ENCODE results near the gene COG3. TPM values are rescaled to one million over a fixed set of nuclear protein-coding genes. Genes with fewer than 3 reads are reported as not detected.

COG3 gene
- total and polyA plus RNA-seq, 2 of the 13 experiments (the other 11 are each of a cell fraction or from before 2014, with no cell fraction given), result 37.8 to 47.5 TPM

DNA sequence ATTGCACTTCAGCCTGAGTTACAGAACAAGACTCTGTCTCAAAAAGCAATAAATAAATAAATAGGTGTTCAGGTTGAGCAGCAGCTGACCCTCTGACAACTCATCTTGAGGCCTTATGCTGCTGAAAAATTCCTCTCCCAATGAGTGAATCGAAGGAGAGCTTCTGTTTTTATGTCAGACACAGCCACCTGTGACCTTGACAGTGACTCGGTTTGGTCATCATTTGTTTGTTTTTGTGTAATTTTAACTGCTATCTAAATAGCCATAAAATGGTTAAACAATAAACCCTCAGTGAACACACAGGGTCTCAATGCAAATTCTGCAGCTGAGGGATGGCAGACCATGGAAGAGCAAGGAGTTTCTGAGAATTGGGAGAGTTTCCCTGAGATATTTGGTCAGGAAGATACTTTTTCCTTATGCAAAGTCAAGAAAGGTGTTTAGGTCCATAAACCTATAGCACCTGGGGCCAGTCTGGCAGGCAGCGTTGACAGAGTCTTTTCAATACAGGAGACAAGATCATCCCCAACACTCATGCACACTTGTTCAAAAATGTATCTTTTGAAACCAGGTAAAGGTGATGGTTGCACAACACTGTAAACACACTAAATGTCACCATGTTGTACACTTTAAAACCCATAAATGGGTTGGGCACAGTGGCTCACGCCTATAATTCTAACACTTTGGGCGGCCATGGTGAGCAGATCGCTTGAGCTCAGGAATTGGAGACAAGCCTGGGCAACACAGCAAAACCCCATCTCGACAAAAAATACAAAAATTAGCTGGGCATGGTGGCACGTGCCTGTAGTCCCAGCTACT lies 30.0 kb upstream of the COG3 start (continued):
- TF ChIP-seq ZNF605 (CRISPR knock-in tag; IDR thresholded peaks at IDR 0.05) (peak; percentile 68; the same call in 1 of the 2 replicates), ELK4 (CRISPR knock-in tag; IDR thresholded peaks at IDR 0.05; ENCODE audit: borderline replicate concordance) (no peak), ZBTB20 (CRISPR knock-in tag; IDR thresholded peaks at IDR 0.05; ENCODE audit: borderline replicate concordance, low read depth) (no peak), ZNF331 (CRISPR knock-in tag; IDR thresholded peaks at IDR 0.05) (no peak; the same call in 1 of the 2 replicates), ZSCAN29 (CRISPR knock-in tag; conservative IDR thresholded peaks at IDR 0.05) (0 out of 2 replicates have a peak, but pooled peaks have one; percentile 74), CHD2 (IDR thresholded peaks at IDR 0.05; ENCODE audit: low read depth, low read length) (no peak), NR3C1 (CRISPR knock-in tag; IDR thresholded peaks at IDR 0.05) (no peak), JUN (CRISPR knock-in tag; IDR thresholded peaks at IDR 0.05) (no peak), MED1 (CRISPR knock-in tag; IDR thresholded peaks at IDR 0.05) (peak; percentile 55; the same call in 1 of the 2 replicates), ZNF333 (CRISPR knock-in tag; IDR thresholded peaks at IDR 0.05; ENCODE audit: borderline replicate concordance) (no peak), SRSF4 (IDR thresholded peaks at IDR 0.05; ENCODE audit: low read depth, low read length, poor library complexity, severe bottlenecking) (no peak), ZNF510 (CRISPR knock-in tag; IDR thresholded peaks at IDR 0.05; ENCODE audit: low read depth) (no peak), RFXAP (CRISPR knock-in tag; IDR thresholded peaks at IDR 0.05; ENCODE audit: borderline replicate concordance) (no peak), ZNF256 (CRISPR knock-in tag; conservative IDR thresholded peaks at IDR 0.05) (no peak), MATR3 (CRISPR knock-in tag; IDR thresholded peaks at IDR 0.05) (no peak), FOXC1 (CRISPR knock-in tag; IDR thresholded peaks at IDR 0.05; ENCODE audit: borderline replicate concordance) (no peak), ZNF143 (CRISPR knock-in tag; IDR thresholded peaks at IDR 0.05) (no peak), NFE2 (CRISPR knock-in tag; IDR thresholded peaks at IDR 0.05) (no peak), REST (IDR thresholded peaks at IDR 0.05; ENCODE audit: borderline replicate concordance in 1 of 2, low read depth in 1 of 2, low read length in 2 of 2) (0 out of 4 replicates have a peak, but pooled peaks of 1 of the 2 experiments have one; percentile 24), NPAS2 (CRISPR knock-in tag; IDR thresholded peaks at IDR 0.05; ENCODE audit: borderline replicate concordance) (no peak)
- TF ChIP-seq, protein P1, sequence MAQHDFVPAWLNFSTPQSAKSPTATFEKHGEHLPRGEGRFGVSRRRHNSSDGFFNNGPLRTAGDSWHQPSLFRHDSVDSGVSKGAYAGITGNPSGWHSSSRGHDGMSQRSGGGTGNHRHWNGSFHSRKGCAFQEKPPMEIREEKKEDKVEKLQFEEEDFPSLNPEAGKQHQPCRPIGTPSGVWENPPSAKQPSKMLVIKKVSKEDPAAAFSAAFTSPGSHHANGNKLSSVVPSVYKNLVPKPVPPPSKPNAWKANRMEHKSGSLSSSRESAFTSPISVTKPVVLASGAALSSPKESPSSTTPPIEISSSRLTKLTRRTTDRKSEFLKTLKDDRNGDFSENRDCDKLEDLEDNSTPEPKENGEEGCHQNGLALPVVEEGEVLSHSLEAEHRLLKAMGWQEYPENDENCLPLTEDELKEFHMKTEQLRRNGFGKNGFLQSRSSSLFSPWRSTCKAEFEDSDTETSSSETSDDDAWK (CRISPR knock-in tag; IDR thresholded peaks at IDR 0.05), result no peak
- TF ChIP-seq, protein P2, sequence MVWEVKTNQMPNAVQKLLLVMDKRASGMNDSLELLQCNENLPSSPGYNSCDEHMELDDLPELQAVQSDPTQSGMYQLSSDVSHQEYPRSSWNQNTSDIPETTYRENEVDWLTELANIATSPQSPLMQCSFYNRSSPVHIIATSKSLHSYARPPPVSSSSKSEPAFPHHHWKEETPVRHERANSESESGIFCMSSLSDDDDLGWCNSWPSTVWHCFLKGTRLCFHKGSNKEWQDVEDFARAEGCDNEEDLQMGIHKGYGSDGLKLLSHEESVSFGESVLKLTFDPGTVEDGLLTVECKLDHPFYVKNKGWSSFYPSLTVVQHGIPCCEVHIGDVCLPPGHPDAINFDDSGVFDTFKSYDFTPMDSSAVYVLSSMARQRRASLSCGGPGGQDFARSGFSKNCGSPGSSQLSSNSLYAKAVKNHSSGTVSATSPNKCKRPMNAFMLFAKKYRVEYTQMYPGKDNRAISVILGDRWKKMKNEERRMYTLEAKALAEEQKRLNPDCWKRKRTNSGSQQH (CRISPR knock-in tag; IDR thresholded peaks at IDR 0.05; ENCODE audit: low read depth), result no peak
